Measurements from ENCODE around the gene CENPX. TPM values are rescaled to one million over a fixed set of nuclear protein-coding genes. Genes with fewer than 3 reads are reported as not detected.

The CENPX gene
- total and polyA plus RNA-seq, 2 of the 13 experiments (the other 11 are each of a cell fraction or from before 2014, with no cell fraction given): 92.7 to 170 TPM

DNA sequence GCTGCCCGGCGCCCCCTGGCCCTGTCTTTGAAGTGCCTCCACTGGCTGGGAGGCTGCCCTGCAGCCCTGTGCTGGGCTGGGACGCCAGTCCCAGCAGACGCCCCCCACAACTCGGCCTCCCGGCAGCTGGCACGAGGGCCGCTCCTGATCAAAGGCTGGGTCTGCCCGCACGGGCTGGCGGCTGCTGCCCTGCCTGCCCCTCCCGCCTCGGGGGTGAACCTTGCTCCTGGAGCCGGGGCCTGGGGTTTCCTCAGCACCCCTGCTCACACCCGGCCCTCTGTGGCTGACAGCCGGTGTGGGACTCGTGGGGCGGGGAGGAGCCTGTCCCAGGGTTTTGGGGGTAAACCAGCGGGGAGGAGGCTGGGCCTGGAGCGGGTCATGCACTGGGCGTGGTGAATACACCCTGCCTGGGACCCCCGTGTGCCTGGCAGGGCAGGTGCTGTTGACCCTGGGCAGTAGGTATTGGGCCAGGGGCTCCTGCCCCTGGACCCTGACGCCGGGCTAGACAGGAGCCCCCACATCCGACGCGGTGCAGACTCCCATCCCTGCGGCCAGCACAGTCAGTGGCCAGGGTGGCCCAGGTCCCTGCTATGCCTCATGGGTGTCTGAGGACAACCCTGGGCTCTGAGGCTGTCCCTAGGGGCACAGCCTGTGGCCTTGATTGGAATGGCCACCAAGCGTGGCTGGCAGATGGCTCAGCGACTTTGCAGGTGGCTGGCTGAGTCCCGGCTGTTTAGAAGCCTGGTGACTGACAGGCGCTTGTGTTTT is 21.7 kb downstream of the CENPX start (continued):
- TF ChIP-seq, protein P1, sequence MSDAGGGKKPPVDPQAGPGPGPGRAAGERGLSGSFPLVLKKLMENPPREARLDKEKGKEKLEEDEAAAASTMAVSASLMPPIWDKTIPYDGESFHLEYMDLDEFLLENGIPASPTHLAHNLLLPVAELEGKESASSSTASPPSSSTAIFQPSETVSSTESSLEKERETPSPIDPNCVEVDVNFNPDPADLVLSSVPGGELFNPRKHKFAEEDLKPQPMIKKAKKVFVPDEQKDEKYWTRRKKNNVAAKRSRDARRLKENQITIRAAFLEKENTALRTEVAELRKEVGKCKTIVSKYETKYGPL (CRISPR knock-in tag; IDR thresholded peaks at IDR 0.05): peak; percentile 23; the same call in 1 of the 2 replicates
- TF ChIP-seq, protein P2, sequence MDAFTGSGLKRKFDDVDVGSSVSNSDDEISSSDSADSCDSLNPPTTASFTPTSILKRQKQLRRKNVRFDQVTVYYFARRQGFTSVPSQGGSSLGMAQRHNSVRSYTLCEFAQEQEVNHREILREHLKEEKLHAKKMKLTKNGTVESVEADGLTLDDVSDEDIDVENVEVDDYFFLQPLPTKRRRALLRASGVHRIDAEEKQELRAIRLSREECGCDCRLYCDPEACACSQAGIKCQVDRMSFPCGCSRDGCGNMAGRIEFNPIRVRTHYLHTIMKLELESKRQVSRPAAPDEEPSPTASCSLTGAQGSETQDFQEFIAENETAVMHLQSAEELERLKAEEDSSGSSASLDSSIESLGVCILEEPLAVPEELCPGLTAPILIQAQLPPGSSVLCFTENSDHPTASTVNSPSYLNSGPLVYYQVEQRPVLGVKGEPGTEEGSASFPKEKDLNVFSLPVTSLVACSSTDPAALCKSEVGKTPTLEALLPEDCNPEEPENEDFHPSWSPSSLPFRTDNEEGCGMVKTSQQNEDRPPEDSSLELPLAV (CRISPR knock-in tag; conservative IDR thresholded peaks at IDR 0.05; ENCODE audit: low read depth): no peak
- peak; percentile 93 for TF ChIP-seq TARDBP (CRISPR knock-in tag; IDR thresholded peaks at IDR 0.05)
- TF ChIP-seq MTERF4 (CRISPR knock-in tag; IDR thresholded peaks at IDR 0.05): no peak
- TF ChIP-seq SKI (IDR thresholded peaks at IDR 0.05; ENCODE audit: partially characterized antibody): peak; percentile 98
- TF ChIP-seq BCL6 (CRISPR knock-in tag; IDR thresholded peaks at IDR 0.05): peak; percentile 92
- peak; percentile 66 for TF ChIP-seq SPEN (CRISPR knock-in tag; IDR thresholded peaks at IDR 0.05; ENCODE audit: low read depth)
- TF ChIP-seq NR2F1 (CRISPR knock-in tag; IDR thresholded peaks at IDR 0.05): peak; percentile 66 to 83; a peak in 3 of 4 replicates
- peak; percentile 80; the same call in 1 of the 2 replicates for TF ChIP-seq TSC22D2 (CRISPR knock-in tag; IDR thresholded peaks at IDR 0.05; ENCODE audit: borderline replicate concordance)
- 0 out of 2 replicates have a peak, but pooled peaks have one; percentile 70 for TF ChIP-seq NCOA5 (CRISPR knock-in tag; IDR thresholded peaks at IDR 0.05)
- TF ChIP-seq AHDC1 (CRISPR knock-in tag; IDR thresholded peaks at IDR 0.05; ENCODE audit: borderline replicate concordance): peak; percentile 41; the same call in 1 of the 2 replicates
- peak; percentile 90 for TF ChIP-seq ZNF205 (CRISPR knock-in tag; IDR thresholded peaks at IDR 0.05)
- TF ChIP-seq ZNF3 (CRISPR knock-in tag; IDR thresholded peaks at IDR 0.05): no peak
- TF ChIP-seq, protein P3, sequence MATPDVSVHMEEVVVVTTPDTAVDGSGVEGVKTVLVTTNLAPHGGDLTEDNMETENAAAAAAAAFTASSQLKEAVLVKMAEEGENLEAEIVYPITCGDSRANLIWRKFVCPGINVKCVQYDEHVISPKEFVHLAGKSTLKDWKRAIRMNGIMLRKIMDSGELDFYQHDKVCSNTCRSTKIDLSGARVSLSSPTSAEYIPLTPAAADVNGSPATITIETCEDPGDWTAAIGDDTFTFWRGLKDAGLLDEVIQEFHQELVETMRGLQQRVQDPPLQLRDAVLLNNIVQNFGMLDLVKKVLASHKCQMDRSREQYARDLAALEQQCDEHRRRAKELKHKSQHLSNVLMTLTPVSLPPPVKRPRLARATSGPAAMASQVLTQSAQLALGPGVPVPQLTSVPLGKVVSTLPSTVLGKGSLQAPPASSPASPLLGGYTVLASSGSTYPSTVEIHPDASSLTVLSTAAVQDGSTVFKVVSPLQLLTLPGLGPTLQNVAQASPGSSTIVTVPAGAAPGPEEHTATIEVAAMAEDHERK (CRISPR knock-in tag; IDR thresholded peaks at IDR 0.05; ENCODE audit: low read depth): no peak
- 0 out of 2 replicates have a peak, but pooled peaks have one; percentile 18 for TF ChIP-seq ZNF562 (CRISPR knock-in tag; IDR thresholded peaks at IDR 0.05; ENCODE audit: borderline replicate concordance)
- TF ChIP-seq, protein P4, sequence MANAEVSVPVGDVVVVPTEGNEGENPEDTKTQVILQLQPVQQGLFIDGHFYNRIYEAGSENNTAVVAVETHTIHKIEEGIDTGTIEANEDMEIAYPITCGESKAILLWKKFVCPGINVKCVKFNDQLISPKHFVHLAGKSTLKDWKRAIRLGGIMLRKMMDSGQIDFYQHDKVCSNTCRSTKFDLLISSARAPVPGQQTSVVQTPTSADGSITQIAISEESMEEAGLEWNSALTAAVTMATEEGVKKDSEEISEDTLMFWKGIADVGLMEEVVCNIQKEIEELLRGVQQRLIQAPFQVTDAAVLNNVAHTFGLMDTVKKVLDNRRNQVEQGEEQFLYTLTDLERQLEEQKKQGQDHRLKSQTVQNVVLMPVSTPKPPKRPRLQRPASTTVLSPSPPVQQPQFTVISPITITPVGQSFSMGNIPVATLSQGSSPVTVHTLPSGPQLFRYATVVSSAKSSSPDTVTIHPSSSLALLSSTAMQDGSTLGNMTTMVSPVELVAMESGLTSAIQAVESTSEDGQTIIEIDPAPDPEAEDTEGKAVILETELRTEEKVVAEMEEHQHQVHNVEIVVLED (CRISPR knock-in tag; IDR thresholded peaks at IDR 0.05; ENCODE audit: borderline replicate concordance): no peak

Data from HepG2 (cell line).